GM13976 (cell line): ENCODE results near the gene ITCH.

ENCODE experiments used
- DNase-seq: peaks from one replicate; pipeline ENCODE4 v3.0.0; 2012; ENCODE audit warnings: low spot score
- CTCF ChIP-seq: IDR thresholded peaks from 2 replicates; pipeline ENCODE4 v1.5.1; 2012; ENCODE audit warnings: borderline replicate concordance, mild to moderate bottlenecking; ENCODE audit not compliant: insufficient read depth; ENCODE audit errors: extremely low read depth, missing control alignments, control extremely low read depth
- in situ Hi-C: fragments of 300-500 bp; cut with MboI; formaldehyde crosslinking; loops from one replicate; pipeline ENCODE4 v1.12.0; 2022; ENCODE audit warnings: low sequenced_read_pairs, mixed read lengths, inconsistent platforms; ENCODE audit not compliant: unreplicated experiment

The ITCH gene

GRCh38 chr20:34524426-34524825 is 161.4 kb downstream of the ITCH start:
- in situ Hi-C loops: no loop called here
- no peak for DNase-seq
- TF ChIP-seq CTCF: no peak

- no peak for DNase-seq
- in situ Hi-C loops: no loop called here
- TF ChIP-seq CTCF: no peak
Measured at GRCh38 chr20:34525342-34525708, 162.3 kb downstream of the ITCH start.

- in situ Hi-C loops: no loop called here
- TF ChIP-seq CTCF: no peak
- no peak for DNase-seq
Measured at GRCh38 chr20:34525709-34526416, 162.8 kb downstream of the ITCH start.

- DNase-seq: no peak
- no peak for TF ChIP-seq CTCF
- in situ Hi-C loops: no loop called here
Measured at GRCh38 chr20:34526466-34526865, 163.4 kb downstream of the ITCH start.

- in situ Hi-C loops: no loop called here
- DNase-seq: no peak
- TF ChIP-seq CTCF: no peak
Measured at GRCh38 chr20:34527016-34527415, 163.9 kb downstream of the ITCH start.

GRCh38 chr20:34528921-34529297 is 165.8 kb downstream of the ITCH start:
- DNase-seq: no peak
- in situ Hi-C loops: no loop called here
- no peak for TF ChIP-seq CTCF

GRCh38 chr20:34529742-34530141 is 166.7 kb downstream of the ITCH start:
- TF ChIP-seq CTCF: no peak
- DNase-seq: no peak
- in situ Hi-C loops: loop anchor here (10.0 kb wide), 2 partner anchors 175 to 235 kb away; partner anchors contain the start of gene TP53INP2
